GM19328 (cell line): Measurements from ENCODE around the gene ARHGEF12.

Experiments
- ATAC-seq: cut with Tn5 transposase; IDR thresholded peaks from one replicate; pipeline ENCODE4 v1.9.1; 2021; ENCODE audit warnings: mild to moderate bottlenecking, moderate library complexity; ENCODE audit not compliant: unreplicated experiment

The ARHGEF12 gene

DNA sequence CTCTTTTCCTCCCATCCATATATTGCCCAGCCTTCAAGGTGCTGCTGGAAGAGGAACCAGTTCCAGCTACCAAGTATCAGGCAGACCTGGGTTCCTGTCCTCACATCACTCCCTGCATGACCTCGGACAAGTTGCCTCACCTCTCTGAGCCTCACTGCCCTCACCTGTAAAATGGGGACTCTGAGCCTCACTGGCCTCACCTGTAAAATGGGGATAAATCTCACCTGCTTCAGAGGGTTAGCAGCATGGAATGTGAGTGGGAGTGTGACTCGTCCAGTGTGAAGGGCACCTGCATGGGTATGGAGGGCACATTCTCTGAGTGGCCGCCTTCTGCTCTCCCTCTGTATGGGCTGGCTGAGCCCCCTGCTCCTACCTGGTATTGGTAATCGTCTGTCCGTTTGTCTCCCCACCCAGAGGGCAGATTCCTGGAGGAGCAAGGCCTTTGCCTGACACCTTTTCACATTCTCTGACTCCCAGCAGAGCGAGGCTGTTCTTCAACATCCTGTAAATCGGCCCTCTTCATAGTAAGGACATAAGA, 179.0 kb downstream of the ARHGEF12 start:
- no peak for ATAC-seq

GRCh38 chr11:120516461-120517389, 180.5 kb downstream of the ARHGEF12 start:
- ATAC-seq, result no peak

DNA sequence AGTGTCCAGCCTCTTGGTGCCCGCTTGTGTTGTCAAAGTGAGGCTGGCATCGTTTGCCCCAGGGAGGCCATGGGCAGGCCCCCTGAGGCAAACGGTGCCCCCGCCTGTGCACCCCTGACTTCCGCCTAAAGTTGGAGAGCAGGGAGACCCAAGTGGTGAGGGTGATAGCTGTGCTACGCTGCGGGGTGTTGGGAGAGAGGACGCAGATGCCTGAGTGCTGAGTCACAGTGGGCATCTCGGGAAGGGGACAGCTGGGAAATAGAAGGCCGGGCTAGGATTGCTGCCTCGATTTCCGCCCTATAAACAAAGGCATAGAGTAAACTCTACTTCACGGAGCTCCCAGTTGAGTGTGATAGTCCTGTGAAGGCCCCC, 181.2 kb downstream of the ARHGEF12 start:
- no peak for ATAC-seq

DNA sequence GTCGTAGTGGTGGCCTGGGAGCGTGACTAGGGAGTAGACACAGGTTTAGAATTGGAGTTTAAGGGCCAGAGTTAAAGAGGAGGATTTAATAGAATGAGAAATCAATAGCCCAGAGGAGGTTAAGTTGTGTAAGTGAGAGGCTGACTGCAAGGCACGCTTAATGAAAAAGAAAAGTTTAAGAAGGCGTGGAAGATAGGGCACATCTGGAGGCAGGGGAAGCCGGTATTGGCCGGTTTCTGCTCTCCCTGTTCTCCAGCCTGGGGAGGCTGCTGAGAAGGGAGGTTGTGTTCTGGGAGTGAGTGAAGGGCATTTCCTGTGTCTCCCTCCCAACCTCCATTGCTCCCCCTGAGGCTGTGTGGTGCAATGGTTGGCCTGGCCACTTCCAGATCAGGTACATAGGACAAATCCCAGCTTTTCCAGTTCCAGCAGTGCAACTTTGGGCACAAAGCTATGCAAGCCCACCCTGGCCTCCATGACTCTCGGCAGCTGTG, 181.6 kb downstream of the ARHGEF12 start:
- no peak for ATAC-seq

- no peak for ATAC-seq
These were observed 182.1 kb downstream of the ARHGEF12 start for GRCh38 chr11:120518356-120518755.

- no peak for ATAC-seq
These were observed 183.3 kb downstream of the ARHGEF12 start for GRCh38 chr11:120519474-120519873.

- no peak for ATAC-seq
These were observed 184.0 kb downstream of the ARHGEF12 start for GRCh38 chr11:120520091-120520822.

- ATAC-seq, result no peak
These were observed 185.0 kb downstream of the ARHGEF12 start for GRCh38 chr11:120521176-120521575.

- no peak for ATAC-seq
These were observed 185.8 kb downstream of the ARHGEF12 start for GRCh38 chr11:120522021-120522420.

GRCh38 chr11:120522736-120523135, 186.5 kb downstream of the ARHGEF12 start:
- ATAC-seq, result no peak

GRCh38 chr11:120523196-120523595, 187.0 kb downstream of the ARHGEF12 start:
- no peak for ATAC-seq

DNA sequence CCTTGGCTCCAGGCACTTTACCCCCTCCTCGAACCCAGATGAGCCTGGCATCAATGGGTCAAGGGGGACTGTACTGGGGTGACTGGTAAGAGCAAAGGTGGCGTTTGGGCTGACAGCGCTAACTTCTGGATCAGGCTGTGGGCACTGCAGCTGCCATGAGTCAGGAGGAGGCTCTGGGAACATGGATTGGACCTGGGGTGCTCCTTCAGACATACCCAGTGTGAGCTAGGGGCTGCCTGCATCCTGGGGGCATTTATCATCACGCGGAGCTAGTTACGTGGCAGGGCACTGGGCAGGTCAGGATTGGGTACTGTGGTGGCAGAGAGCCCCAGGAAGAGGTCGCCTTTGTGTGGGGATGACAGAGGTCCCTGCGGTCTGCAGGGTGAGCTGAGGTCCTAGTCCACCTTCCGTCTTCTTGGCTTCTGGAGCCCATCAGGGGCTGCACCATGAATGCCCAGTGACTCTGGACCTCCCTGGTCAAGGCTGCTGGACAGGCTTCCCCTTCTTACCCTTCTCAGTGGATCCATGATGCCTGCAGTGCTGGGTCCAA, 188.4 kb downstream of the ARHGEF12 start:
- no peak for ATAC-seq

- no peak for ATAC-seq
These were observed 189.3 kb downstream of the ARHGEF12 start for GRCh38 chr11:120525261-120526171.

DNA sequence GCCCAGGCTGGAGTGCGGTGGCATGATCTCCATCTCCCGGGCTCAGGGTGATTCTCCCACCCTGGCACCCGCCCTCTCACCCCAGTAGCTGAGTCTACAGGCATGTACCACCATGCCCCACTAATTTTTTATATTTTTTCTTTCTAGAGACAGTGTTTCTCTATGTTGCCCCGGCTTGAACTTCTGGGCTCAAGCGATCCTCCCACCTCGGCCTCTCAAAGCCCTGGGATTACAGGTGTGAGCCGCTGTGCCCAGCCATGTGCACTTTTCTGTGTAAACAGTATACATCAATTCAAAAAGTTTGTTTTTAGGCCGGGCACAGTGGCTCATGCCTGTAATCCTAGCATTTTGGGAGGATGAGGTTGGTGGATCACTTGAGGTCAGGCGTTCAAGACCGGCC, 190.0 kb downstream of the ARHGEF12 start:
- ATAC-seq, result no peak

DNA sequence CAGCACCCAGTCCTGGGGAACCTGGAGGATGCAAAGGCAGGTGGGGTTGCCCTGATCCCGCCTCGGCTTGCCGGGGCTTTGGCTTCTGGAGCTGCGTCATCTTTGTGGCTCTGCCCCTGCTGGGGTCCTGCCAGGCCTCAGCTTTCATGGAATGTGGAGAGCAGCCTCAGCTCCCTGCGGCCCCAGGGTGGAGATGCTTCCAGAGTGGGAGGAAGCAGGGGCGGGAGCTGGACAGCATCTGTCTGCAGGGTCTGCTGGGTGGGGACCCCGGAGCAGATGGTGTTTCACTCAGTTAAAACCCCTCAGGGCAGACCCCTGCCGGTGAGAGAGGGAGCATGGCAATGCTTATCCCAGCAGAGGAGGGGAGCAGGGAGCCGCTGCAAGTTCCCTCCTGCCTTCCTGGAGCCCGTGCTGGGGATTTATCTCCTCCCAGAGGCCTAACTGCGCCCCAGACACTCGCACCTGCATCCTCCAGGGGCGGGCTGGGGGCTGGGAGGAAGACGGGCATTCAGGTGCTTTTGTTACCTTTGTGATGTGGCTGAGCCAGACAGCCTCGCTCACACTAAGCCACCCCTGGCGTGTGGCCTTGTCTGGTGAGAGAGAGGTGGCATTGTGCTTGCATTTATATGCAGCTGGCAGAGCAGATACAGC, 191.0 kb downstream of the ARHGEF12 start:
- no peak for ATAC-seq

DNA sequence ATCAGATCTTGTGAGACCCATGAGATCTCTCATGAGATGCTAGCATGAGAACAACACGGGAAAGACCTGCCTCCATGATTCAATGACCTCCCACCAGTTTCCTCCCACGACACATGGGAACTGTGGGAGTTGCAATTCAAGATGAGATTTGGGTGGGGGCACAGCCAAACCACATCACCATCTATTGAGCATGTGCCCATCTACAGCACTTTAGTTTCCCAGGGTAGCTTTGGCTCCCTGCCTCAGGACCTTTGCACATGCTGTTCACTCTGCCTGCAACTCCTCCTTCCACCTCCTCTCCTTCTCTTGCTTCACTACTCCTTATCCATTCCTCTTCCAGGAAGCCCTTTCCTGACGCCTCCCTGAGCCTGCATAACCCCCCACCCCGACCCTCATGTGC, 192.5 kb downstream of the ARHGEF12 start:
- ATAC-seq, result no peak

- ATAC-seq, result no peak
These were observed 193.0 kb downstream of the ARHGEF12 start for GRCh38 chr11:120529214-120529613.

DNA sequence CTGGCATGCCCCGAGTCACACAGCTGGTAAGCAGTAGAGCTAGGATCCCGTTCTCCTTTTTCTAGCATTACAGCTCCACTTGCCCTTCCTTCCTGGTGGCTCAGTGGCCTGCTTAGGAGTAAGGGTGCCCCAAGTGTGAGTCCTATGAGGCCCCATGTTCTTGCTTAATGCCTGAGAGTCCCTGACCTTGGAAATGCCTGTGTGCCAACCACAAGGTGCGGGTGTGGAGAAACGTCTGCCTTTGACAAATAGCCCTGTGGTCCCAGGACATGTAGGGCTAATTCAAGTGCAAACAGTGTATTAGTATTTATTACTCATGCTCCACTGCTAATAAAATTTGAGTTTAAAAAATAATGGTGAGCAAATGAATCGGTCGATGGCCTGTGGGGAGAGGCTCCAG, 193.7 kb downstream of the ARHGEF12 start:
- no peak for ATAC-seq

DNA sequence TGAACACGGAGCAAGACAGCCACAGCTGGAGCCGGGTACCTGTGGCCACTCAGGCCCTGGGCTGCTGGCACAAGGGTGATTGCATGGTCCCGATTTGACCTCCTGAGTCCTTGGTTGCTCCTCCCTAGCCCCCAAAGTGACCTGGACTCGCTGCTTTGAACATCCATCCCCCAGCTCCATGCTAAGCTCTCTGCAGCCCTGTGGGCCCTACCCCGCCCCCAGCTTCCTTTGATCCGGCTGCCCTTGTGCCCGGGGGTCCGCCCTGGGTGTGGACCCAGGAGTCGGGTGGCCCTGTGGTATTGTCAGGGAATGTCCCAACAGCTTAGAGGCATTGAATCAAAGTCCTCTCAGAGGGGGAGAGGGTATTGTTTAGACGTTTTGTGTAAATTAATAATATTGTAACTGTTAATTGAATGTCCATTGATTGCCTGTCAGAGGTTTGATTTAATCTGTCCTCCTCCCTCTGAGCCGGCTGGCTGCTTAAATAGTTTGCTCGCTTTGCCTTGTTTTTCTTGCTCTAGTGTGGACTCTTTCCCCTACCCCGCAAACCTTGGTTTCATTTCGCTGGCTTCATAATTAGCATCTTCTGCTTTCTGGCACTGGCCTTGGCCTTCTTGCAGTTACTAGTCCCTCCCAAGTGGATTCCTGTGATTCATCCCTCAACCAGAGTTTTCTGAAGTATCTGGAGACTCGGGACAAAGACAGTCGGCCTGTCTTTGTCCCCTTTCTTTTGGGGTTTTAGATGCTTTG, 196.0 kb downstream of the ARHGEF12 start:
- no peak for ATAC-seq
